Transverse colon (tissue), 4 donors: ENCODE results near the gene EID3. TPM values are rescaled to one million over a fixed set of nuclear protein-coding genes. Genes with fewer than 3 reads are reported as not detected.

Experiments
- DNase-seq: peaks from one replicate; pipeline ENCODE4 v3.0.0-alpha.2; 2019
- H3K27ac ChIP-seq, 4 donors: fragments of 200-600 bp; sonication (generic); 2 replicates each; pipeline ENCODE4 v1.5.1; 2016 to 2018; ENCODE audit warnings: inconsistent platforms in 4 of 4
- H3K27me3 ChIP-seq: fragments of 200-600 bp; sonication (generic); 2 replicates; pipeline ENCODE4 v1.5.1; 2017; ENCODE audit warnings: inconsistent platforms
- H3K36me3 ChIP-seq, 4 donors: fragments of 200-600 bp; sonication (generic); 2 replicates each; pipeline ENCODE4 v1.5.1; 2017 to 2019; ENCODE audit warnings: inconsistent platforms in 4 of 4
- H3K4me1 ChIP-seq, 4 donors: fragments of 200-600 bp; sonication (generic); 2 replicates each; pipeline ENCODE4 v1.5.1; 2017 to 2020; ENCODE audit warnings: inconsistent platforms in 4 of 4
- H3K4me3 ChIP-seq, 4 donors: fragments of 200-600 bp; sonication (generic); 1 replicate in 1 of 4; 2 replicates in 3 of 4; pipeline versions ENCODE4 v1.5.1 to v1.6.1; 2017 to 2019; ENCODE audit warnings: inconsistent platforms in 4 of 4
- H3K9me3 ChIP-seq, 2 donors: fragments of 200-600 bp; sonication (generic); 2 replicates each; pipeline ENCODE4 v1.5.1; 2017 to 2019; ENCODE audit warnings: inconsistent platforms in 2 of 2
- CTCF ChIP-seq, 5 experiments: fragments of 200-600 bp in 3 of 5; fragments of 450-650 bp in 2 of 5; sonication (generic) in 3 of 5; IDR thresholded peaks; 1 replicate in 2 of 5; 2 replicates in 3 of 5; pipeline ENCODE4 v1.5.1; 2016 to 2017; ENCODE audit warnings: antibody characterized with exemption in 5 of 5, inconsistent platforms in 3 of 5, mild to moderate bottlenecking in 2 of 5, moderate library complexity in 1 of 5
- EP300 ChIP-seq: sonication (generic); formaldehyde crosslinking; IDR thresholded peaks from one replicate; pipeline ENCODE4 v1.6.1; 2017; ENCODE audit warnings: antibody characterized with exemption, low read depth
- POLR2A ChIP-seq: fragments of 450-650 bp; IDR thresholded peaks from one replicate; pipeline ENCODE4 v1.6.1; 2016; ENCODE audit warnings: antibody characterized with exemption, mild to moderate bottlenecking, moderate library complexity
- POLR2AphosphoS5 ChIP-seq, 3 donors: sonication (generic); formaldehyde crosslinking; IDR thresholded peaks; one replicate each; pipeline ENCODE4 v1.6.1; 2016; ENCODE audit warnings: antibody characterized with exemption in 3 of 3
- WGBS, 2 donors: methylation state at CpG; one replicate each; pipeline ENCODE4 v1.1.5; 2018; ENCODE audit warnings: low coverage in 1 of 2; 5-methylcytosine and 5-hydroxymethylcytosine counted together
- in situ Hi-C, 4 donors: fragments of 200-750 bp; cut with MboI; loops; one replicate each; pipeline versions ENCODE4 v1.15.0 to v1.15.1; 2017; ENCODE audit warnings: low sequenced_read_pairs in 3 of 4, low pct_ligation_motif_present in 1 of 4, low pct_unique_long_range_greater_than_20kb in 1 of 4
- intact Hi-C: fragments of 100-400 bp; cut with DNase I; formaldehyde crosslinking; loops from one replicate; pipeline ENCODE4 v1.15.1; 2023; ENCODE audit warnings: low total_unique reads
- total RNA-seq, 4 donors: library from RNA; depleted of rRNA; stranded (reverse); fragments of >200 nt; gene quantifications; one replicate each; pipeline ENCODE4 v1.1.0, GENCODE V29; 2016

Gene EID3
- total RNA-seq, 4 donors from 2014 or later: 4.9 to 50.0 (median 14.3) TPM

- DNase-seq: no peak
- WGBS, 2 donors: 67 to 88% methylated on average over 3 to 10 of the region's 10 CpGs
- Histone ChIP-seq H3K4me1 (peaks cover 8 to 49% (median 39%) of the 10 kb centered on the region in 4 donors), H3K27ac (no peak overlapping the region), H3K9me3 (no peaks in the 10 kb centered on the region), H3K27me3 (no peaks in the 10 kb centered on the region), H3K36me3 (peaks cover 0 to 11% (median 5%) of the 10 kb centered on the region in 4 donors), H3K4me3 (no peak overlapping the region)
- intact Hi-C loops: no loop called here
- no peak for TF ChIP-seq CTCF (IDR thresholded peaks at IDR 0.05)
- no peak for TF ChIP-seq POLR2A
- no peak for TF ChIP-seq EP300
- no peak for TF ChIP-seq POLR2AphosphoS5 (IDR thresholded peaks at IDR 0.05)
- in situ Hi-C loops: loop anchor here in 1 of 4 donors (25.0 kb wide), 1 partner anchor 335 kb away; the partner anchor contains the start of gene TDG
These were observed 5.9 kb upstream of the EID3 start for GRCh38 chr12:104297477-104298113.

- Histone ChIP-seq H3K4me1 (peaks cover 10 to 67% (median 50%) of the 10 kb centered on the region in 4 donors), H3K4me3 (no peak overlapping the region), H3K36me3 (peaks cover 0 to 5% (median 0%) of the 10 kb centered on the region in 4 donors), H3K27me3 (no peaks in the 10 kb centered on the region), H3K9me3 (no peaks in the 10 kb centered on the region), H3K27ac (peak overlapping the region in 2 of 4 donors; percentile 10 to 14)
- in situ Hi-C loops: loop anchor here in 1 of 4 donors (25.0 kb wide), 1 partner anchor 338 kb away; the partner anchor contains the start of gene TDG
- intact Hi-C loops: no loop called here
- no peak for DNase-seq
- TF ChIP-seq POLR2A: no peak
- no peak for TF ChIP-seq EP300
- no peak for TF ChIP-seq POLR2AphosphoS5 (IDR thresholded peaks at IDR 0.05)
- TF ChIP-seq CTCF (IDR thresholded peaks at IDR 0.05): no peak
- 57 to 72% methylated on average over 6 of the region's 6 CpGs for WGBS, 2 donors
These were observed 3.6 kb upstream of the EID3 start for GRCh38 chr12:104299842-104300481.

- H3K4me3 ChIP-seq: peak overlapping the region in 3 of 4 donors; percentile 26 to 48 (median 32)
- TF ChIP-seq EP300 (no peak), POLR2A (no peak), CTCF (IDR thresholded peaks at IDR 0.05) (no peak)
- intact Hi-C loops (no loop called here), in situ Hi-C loops (no loop called here)
- H3K27ac ChIP-seq: peak overlapping the region; percentile 74 to 82 (median 79)
- no peaks in the 10 kb centered on the region for H3K9me3 ChIP-seq
- no peak for DNase-seq
- H3K4me1 ChIP-seq: peaks cover 24 to 52% (median 38%) of the 10 kb centered on the region in 4 donors
- WGBS, 2 donors: 81 to 88% methylated on average over 10 of the region's 10 CpGs
- H3K27me3 ChIP-seq: no peaks in the 10 kb centered on the region
- H3K36me3 ChIP-seq: no peaks in the 10 kb centered on the region
These were observed 896 bp downstream of the EID3 start for GRCh38 chr12:104304261-104305009.

GRCh38 chr12:104305349-104305748 lies 1.8 kb downstream of the EID3 start:
- Histone ChIP-seq H3K27me3 (no peaks in the 10 kb centered on the region), H3K36me3 (no peaks in the 10 kb centered on the region), H3K4me1 (peaks cover 14 to 46% (median 34%) of the 10 kb centered on the region in 4 donors), H3K4me3 (no peak overlapping the region), H3K9me3 (no peaks in the 10 kb centered on the region), H3K27ac (no peak overlapping the region)
- in situ Hi-C loops: no loop called here
- no peak for DNase-seq
- TF ChIP-seq POLR2AphosphoS5 (IDR thresholded peaks at IDR 0.05) (no peak), CTCF (IDR thresholded peaks at IDR 0.05) (no peak), POLR2A (no peak), EP300 (no peak)
- 89 to 91% methylated on average over 2 of the region's 2 CpGs for WGBS, 2 donors
- intact Hi-C loops: no loop called here
